Epidermal melanocyte (primary cell): ENCODE measurements around the gene ASB16.
"Not testable (repeated sequence)": the region's sequence is repeated elsewhere in the genome, so short reads cannot be mapped to it uniquely, and the experiment has no call there.

Experiments used
- DNase-seq: peaks from one replicate; pipeline ENCODE4 v3.0.0; 2011; ENCODE audit warnings: low spot score; ENCODE audit not compliant: insufficient read length

Gene ASB16

DNA sequence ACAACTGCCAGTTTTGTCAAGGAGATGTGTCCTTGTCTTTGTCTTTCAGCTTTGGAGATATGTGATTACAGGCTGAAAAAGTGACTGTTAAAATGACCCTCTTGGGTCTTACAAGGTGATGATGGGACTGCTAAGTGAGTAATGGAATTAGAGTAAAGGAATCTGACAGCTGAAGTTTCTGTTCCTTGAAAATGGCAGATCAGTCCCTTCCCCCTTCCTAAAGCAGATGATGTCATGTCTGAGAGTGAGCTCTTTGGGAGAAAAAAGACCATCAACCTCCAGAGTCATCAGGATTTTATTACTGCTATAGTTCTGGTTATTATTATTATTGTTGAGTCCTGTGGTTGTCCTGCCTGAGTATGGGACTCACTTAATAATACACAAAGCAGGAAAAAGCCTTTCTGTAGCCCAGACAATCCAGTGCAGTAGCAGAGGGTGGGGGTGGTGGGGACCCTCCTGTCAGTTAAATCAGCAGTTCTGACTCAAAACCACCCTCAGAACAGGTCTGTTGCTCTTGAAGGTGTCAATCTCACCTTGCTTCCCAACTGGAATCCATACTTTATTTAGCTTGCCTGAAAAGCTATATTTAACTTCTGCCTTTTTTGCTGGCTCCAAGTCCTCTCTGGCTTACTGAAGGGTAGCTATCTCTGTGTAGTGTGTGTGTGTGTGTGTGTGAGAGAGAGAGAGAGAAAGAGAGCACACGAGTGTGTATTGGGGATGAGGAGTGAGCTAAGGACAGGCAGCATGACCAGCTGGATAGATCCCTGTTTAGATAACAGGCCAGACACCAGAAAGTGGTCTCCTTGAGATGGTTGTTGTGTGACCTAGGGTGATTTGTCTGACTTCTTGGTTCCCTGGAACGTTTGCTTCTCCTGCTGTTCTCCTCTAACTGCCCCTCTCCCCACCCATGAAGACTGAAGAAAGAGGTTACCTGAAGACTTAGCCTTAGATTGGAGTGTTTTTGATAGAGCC lies 23.8 kb upstream of the ASB16 start:
- no peak for DNase-seq

DNA sequence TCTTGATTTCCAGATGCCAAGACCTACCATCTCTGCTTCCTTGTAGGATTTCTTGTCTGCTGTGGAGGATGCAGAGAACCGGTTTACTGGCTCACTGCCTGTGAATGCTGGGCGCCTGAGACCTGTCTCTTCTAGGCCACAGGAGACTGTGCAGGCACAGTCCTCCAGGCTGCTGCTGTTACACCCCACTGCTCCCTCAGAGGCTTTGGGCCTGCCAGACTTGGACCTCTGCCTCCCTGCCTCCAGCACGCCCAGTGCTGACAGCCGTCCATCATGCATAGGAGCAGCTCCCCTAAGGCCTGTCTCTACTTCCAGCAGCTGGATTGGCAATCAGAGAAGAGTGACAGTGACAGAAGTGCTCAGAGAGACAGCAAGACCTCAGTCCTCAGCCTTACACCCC lies 22.7 kb upstream of the ASB16 start:
- no peak for DNase-seq

DNA sequence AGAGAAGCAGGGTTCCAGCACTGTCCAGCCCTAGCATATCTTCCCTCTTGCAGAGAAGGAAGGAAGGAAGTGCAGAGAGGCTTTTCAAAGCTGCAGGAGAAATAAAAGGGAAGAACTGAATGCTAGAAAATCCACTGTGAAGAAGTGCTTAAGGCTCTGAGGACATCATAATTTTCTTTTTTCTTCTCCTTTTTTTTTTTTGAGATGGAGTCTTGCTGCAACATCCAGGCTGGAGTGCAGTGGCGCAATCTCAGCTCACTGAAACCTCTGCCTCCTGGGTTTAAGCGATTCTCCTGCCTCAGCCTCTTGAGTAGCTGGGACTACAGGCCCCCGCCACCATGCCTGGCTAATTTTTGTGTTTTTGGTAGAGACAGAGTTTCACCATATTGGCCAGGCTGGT lies 21.4 kb upstream of the ASB16 start:
- not testable (repeated sequence) for DNase-seq

DNA sequence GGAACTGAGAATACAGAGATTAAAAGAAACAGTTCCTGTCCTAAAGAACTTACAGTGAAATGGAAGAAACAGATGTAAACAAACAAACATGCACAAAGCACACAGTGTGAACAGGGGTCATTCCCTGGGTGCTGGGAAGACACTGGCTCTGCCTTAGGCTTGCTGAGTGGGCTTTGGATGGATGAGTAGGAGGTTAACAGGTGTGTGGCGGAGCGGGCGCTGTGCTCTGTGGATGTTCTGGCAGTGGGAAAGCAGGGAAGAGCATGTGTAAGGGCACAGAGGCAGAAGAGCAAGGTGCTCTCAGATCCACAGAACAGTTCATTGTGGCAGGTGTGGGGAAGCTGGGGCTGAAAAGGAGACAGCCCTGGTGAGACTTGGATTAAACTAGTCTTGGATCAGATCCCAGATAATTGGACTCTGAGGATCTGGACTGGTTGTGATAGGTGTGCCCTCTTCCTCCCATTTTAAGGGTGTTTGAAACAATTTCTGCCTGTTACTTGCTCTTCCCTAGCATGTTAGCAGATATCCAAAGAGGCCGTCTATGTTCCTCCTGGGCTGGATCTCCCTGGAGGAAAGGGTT lies 20.7 kb upstream of the ASB16 start:
- no peak for DNase-seq

DNA sequence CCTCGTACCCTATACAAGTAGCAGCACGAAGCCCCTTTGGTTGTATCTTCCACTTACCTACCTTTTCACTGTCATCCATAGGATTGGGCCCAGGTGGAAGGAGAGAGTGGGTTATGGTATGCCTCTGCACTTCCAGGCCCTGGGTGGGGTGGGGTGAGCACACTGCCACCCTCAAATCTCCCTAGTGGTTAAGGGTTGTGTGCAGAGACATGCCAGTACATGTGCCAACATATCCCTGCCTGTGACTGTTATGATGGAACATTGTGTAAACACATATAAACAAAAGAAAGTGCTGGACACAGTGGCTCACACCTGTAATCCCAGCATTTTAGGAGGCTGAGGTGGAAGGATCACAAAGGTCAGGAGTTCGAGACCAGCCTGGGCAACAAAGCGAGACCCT lies 17.6 kb upstream of the ASB16 start:
- DNase-seq = no peak

DNA sequence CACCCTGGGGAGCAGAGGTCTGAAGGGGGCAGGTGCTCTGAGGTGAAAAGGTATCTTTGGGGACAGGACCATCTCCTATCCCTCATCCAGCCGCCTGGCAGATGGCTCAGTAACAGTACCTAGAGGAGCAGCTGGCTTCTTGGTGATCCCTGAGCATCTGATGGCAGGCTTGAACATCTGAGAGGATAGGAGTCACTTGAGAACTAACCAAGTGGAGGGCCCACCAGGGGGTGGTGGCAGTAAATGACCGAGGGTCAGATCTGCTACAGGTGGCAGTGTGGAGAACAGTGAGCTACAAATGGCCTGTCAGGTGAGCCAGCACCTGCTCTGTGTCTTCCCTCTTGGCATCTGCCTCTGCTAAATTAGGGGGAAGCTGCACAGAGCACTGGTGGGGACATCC lies 15.0 kb upstream of the ASB16 start:
- DNase-seq = no peak

DNA sequence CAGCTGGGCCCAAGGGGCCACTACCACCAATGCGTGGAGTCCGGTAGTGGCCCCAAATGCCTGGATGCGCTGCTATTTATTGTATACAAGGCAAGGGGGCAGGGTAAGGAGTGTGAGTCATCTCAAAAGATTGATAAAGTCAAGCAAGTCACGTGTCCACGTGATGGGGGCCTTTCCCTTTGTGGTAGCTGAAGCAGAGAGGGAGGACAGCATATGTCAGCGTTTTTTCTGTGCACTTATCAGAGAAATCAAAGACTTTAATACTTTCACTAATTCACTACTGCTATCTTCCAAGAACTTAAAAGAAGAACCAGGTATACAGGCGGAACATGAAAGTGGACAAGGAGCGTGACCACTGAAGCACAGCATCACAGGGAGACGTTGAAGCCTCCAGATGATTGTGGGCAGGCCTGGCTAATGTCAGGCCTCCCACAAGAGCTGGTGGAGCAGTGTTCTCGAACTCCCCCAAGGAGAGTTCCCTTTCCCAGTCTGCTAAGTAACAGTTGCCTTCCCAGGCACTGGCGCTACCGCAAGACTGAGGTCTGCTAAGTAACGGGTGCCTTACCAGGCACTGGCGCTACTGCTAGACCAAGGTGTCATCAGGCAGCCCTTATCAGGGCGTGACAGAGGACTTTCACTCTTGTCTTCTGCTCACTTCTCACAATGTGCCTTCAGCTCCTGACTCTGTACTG lies 10.8 kb upstream of the ASB16 start:
- DNase-seq = no peak

DNA sequence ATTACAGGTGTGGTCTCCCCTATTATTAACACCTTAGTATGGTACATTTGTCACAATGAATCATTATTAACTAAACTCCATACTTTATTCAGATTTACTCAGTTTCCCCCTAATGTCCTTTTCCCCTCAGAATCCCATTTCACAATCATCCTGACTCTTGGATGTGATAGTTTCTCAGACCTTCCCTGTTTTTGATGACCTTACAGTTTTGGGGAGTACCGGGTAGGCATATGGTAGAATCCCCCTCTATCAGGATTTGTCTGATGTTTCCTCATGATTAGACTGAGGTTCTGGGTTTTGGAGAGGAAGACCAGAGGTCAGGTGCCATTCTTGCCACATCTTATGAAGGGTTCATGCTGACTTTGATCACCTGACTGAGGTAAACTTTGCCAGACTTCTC lies 6.0 kb upstream of the ASB16 start:
- DNase-seq = no peak

DNA sequence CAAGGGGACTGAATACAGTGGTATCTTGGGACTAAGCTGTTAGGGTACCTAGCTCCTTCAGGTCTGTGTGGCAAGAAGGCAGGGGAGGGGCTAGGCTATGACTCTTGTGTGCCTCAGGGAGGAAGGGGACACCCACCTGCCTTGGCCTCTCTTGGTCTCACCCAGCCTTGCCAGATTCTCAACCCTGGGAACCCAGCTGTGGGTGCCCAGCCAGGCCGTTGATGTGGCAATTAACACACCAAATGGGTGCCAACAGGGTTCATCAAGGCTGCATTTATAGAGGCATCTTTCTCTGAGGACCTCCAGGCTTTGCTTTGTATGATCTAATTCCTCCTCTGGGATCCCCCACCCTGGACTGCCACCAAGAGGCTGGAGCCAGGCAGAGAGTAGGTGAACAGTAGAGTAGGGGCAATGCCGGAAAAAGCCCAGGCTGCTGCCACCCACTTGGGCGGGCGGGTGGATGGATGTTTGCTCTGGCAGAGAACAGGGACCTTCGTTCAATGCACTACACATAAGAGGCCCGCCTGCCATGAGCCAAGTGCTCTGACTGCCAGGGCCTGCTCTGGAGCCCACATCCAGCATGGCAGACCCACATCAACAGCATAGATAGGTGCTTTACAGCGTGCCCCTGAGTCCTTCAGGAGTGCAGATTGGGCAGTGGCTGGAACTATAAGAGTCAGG lies 3.2 kb upstream of the ASB16 start:
- DNase-seq = no peak

DNA sequence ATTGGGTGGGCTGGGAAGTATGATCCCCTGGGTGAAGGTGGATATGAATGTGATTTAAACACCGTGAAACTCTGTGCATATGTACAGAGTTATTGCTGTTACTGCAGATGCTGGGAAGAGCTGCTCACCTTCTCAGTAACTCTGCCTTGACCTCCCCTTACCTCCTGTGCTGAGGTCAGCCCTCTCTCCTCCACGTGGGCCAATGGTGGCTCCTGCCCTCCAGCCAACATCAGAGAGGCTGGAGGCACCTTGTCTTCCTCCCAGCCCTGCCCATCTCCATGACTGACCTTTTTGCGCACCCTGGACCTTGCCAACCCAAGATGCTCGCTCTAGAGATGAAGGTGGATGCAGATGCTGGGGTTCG lies 387 bp upstream of the ASB16 start:
- DNase-seq = no peak

DNA sequence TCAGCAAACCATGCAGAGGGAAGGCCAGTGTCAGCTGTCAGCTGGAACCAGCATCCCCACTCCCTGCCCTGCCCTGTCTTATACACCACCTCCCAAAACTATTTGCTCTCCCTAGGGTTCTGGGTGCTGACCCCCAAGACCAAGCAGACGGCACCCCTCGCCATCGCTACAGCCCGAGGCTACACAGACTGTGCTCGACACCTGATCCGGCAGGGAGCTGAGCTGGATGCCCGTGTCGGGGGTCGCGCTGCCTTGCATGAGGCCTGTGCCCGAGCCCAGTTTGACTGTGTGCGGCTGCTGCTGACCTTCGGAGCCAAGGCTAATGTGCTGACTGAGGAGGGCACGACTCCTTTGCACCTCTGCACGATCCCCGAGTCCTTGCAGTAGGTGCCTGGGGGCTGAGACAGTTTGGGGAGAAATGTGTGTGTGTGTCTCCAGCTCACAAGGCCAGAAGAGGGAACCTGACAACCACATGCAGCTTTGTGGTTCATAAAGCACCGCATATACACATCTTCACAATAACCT lies 1.5 kb downstream of the ASB16 start:
- DNase-seq = no peak

DNA sequence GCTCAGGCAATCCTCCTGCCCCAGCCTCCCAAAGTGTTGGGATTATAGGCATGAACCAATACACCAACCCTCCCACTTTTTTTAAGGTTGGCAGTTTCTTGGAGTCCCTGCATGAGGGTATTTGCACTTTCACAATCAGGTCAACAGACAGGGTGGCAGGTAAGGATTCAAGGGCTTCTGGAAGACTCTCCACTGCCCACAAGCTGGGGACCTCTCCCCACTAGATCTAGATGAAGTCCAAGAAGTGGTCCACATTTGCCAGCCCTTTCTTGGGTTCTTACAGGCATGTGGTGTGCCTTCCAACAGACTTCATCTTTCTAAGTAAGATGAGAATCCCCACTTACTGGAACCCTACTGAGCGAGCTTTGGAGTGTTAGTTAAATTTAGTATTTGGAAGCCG lies 3.9 kb downstream of the ASB16 start:
- no peak for DNase-seq

DNA sequence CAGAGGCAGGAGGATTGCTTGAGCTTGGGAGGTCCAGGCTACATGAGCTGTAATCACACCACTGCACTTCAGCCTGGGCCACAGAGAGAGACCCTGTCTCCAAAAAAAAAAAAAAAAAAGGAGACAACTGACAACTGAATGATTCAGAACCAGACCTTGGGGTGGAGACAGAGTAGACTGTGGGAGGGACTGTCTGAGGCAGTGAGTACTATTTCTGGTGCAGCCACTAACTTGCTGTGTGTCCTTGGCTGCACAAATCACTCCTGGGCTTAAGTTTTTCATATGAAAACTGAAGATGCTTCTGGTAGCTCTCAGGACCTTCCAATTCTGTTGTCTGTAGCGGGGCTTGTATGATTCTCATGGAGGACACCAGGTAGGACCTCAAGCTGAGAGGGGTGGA lies 5.8 kb downstream of the ASB16 start:
- no peak for DNase-seq

DNA sequence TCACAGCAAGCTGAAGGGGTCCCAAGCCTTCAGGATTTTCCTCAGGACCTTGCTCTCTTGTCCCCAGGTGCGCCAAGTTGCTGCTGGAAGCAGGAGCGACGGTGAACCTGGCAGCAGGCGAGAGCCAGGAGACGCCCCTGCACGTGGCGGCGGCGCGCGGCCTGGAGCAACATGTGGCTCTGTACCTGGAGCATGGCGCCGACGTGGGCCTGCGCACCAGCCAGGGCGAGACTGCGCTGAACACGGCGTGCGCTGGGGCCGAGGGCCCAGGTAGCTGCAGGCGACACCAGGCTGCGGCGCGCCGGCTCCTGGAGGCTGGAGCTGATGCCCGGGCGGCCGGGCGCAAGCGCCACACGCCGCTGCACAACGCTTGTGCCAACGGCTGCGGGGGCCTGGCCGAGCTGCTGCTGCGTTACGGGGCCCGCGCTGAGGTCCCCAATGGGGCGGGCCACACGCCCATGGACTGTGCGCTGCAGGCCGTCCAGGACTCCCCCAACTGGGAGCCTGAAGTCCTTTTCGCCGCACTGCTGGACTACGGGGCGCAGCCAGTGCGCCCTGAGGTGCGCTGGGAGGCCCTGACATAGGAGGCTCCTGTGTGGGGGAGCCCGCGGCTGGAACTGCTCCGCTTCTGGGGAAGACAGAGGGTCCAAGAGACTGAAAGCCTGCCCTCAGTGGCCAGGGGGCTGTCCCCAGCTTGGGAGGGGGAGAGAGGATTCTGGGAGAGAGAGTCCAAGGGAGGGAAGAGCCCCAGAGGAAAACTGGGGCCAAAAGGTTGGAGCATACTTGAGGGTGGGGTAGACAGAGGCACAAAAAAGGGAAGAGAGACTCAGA lies 6.4 kb downstream of the ASB16 start:
- no peak for DNase-seq

DNA sequence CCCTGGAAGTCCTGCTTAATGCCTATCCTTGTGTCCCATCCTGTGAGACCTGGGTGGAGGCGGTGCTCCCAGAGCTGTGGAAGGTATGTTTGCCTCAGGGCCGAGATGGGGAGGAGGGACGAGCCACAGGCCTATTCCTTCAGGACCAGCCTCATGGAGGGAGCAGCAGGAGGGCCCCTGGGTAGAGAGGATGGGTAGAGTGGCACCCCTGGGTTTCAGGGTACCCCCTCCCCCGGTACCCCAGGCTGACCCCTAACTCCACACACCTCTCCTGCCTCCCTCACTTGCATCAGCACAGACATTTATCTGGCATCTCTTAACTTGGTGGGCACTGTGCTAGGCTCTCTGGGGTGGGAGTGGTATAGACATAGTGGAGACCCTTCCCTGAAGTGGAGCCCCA lies 7.1 kb downstream of the ASB16 start:
- no peak for DNase-seq

DNA sequence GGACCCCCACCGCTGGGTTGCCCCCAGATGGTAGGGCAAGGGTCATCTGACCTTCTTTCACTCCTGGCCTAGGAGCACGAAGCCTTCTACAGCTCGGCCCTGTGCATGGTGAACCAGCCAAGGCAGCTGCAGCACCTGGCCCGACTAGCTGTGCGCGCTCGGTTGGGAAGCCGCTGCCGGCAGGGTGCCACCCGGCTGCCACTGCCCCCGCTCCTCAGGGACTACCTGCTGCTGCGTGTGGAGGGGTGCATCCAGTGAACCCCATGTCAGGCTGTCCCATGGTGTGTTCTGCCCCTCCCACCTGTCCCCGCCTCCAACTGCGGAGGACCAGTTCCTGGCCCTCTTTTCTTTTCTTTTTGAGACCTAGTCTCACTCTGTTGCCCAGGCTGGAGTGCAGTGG lies 7.6 kb downstream of the ASB16 start:
- no peak for DNase-seq

DNA sequence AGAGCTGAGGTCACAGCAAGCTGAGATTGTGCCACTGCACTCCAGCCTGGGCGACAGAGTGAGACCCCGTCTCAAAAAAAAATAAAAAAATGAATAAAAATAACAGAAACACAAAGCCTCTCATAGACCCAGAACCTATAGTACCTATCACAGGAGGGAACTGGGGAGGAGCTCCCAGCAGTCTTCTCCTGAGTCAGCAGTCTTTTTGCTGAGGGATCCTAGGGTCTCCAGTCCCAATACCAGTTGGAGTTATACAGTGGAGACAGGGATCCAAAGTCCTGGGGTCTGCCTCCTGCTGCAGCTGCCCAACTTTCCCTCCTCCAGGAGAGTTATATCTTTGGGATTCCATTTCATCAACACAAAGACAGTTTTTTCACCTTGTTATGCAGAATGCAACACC lies 12.5 kb downstream of the ASB16 start:
- DNase-seq = no peak

DNA sequence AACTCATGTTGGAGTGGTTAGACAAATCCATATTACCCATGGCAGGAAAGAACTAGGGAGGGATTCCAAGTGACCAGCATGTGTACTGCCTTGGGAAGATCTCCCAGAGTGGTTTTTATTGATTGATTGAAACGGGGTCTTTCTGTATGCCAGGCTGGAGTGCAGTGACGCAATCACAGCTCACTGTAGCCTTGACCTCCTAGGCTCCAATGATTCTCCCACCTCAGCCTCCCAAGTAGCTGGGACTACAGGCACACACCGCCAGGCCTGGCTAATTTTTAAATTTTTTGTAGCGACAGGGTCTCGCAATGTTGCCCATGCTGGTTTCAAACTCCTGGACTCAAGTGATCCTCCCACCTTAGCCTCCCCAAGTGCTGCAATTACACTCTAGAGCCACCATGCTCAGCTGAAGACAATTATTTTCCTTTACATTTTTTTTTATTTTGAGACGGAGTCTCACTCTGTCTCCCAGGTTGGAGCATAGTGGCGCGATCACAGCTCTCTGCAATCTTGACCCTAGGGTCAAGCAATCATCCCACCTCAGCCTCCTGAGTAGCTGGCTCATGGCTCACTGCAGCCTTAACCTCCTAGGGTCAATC lies 13.8 kb downstream of the ASB16 start:
- DNase-seq = no peak

DNA sequence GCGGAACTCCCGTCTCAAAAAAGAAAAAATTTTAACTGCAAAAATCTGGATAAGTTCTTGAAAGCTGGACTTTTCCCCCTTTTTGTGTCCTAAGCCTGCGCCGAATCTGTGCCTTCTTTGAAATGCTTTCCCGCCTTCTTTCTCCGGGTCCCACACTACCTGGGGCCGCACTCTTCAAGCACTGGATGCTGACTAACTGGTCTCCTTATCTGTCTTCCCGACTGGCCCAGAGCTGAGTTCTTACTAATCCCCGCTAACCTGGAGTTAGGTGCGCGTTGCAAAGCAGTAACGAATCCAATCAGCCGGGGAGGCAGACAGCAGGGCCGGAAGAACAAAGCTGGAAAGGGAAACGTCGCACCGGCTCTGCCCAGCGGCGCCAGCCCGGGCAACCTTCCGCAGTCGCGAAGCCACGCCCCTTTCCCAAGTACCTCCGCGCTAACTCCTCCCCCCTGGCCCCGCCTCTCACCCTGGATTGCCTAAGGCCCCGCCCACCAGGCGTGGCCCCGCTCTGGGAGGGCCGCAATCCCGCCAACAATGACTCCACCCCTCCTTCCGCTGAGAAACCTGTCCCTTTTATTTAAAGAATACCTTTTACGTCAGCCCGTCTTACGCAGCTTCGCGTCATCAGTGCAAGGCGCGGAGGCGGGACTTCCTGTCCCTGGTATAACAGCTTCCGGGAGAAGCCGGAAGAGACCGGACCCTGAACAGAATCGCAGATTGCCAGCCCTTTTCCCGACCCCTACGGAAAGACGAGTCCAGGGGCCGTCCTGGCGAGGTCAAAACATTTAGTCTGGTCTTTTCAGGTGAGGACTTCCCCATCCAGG lies 16.0 kb downstream of the ASB16 start, which contains the start of gene TMUB2:
TMUB2 (plus strand) TSS at position 666 of the 824 bp plus-strand sequence. CDS start 737 bp downstream, outside the sequence.
- DNase-seq = peak; percentile 100
